VCaP (cell line): ENCODE results near the gene CAMSAP2.

Experiments used
- H3K27ac ChIP-seq: fragments of 450-650 bp; 2 replicates; pipeline ENCODE4 v1.5.1; 2017
- CTCF ChIP-seq: fragments of 450-650 bp; conservative IDR thresholded peaks from 2 replicates; pipeline ENCODE4 v1.5.1; 2017; ENCODE audit warnings: mild to moderate bottlenecking, moderate library complexity

The CAMSAP2 gene

GRCh38 chr1:200895801-200896530, 157.3 kb downstream of the CAMSAP2 start:
- peak overlapping the region; percentile 52; the same call in 1 of the 2 replicates for H3K27ac ChIP-seq
- TF ChIP-seq CTCF: no peak

GRCh38 chr1:200896531-200897196, 158.0 kb downstream of the CAMSAP2 start:
- peak overlapping the region; percentile 52; the same call in 1 of the 2 replicates for H3K27ac ChIP-seq
- TF ChIP-seq CTCF: no peak

GRCh38 chr1:200897259-200897658, 158.6 kb downstream of the CAMSAP2 start:
- TF ChIP-seq CTCF: no peak
- H3K27ac ChIP-seq: peak overlapping the region; percentile 52; the same call in 1 of the 2 replicates

DNA sequence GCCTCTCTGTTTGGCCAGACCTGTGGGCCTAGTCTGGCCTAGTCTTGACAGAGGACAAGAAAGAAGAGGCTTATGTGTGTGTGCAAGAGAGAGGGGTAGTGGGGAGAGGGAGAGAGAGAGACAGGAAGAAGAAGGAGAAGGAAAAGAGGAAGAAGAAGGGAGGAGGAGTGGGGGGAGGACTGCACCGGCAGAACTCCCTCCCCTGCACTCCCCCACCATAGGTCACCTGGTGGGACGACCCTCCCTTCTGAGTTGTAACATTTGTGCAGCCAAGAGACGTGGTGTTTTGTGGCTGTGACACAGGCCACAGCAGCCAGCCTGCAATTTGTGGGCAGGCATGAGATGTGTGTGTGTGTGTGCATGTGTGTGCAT, 160.3 kb downstream of the CAMSAP2 start:
- TF ChIP-seq CTCF: no peak
- no peak overlapping the region for H3K27ac ChIP-seq

GRCh38 chr1:200899451-200899915, 160.8 kb downstream of the CAMSAP2 start:
- no peak for TF ChIP-seq CTCF
- no peak overlapping the region for H3K27ac ChIP-seq

DNA sequence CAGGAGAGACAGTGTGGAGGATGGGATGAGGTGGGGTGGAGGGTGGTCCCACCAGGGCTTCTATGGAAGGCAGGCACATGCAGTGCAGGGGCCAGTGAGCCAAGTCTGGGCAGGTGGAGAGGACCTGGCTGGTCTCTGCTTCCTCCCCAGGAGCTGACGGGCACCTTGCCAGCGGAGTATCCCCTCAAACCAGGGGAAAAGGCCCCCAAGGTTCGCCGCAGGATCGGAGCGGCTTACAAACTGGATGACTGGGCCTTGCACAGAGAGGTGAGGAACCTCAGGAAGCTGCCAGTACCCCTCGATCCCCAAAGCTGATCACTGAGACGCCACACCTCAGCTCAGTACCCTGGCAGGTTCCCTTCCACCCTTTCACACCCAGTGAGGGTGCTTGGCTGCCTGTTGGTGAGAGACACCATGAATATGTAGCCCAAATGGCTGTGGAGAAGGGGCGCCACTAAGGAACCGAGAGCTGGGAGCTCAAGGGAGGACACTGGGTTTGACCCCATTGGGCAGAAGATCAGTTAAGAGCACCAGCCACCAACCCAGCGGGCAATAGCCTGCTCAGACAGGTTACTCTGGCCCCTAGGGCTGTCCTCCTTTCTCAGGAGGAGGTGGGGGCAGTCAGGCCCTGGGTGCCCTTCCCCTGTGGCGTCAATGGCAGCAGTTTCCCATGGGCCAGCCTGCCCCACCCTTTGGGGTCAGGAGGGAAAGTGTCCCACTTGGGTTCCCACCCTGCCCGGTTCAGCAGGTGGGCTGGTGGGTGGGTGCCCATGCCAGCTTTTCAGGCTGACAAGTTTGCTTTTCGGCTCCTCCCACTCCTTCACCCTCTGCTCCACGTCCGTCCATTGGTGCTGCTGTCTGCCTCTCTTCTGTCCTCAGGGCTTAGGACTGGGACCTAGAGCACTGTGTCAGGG, 161.5 kb downstream of the CAMSAP2 start:
- TF ChIP-seq CTCF: no peak
- H3K27ac ChIP-seq: no peak overlapping the region

DNA sequence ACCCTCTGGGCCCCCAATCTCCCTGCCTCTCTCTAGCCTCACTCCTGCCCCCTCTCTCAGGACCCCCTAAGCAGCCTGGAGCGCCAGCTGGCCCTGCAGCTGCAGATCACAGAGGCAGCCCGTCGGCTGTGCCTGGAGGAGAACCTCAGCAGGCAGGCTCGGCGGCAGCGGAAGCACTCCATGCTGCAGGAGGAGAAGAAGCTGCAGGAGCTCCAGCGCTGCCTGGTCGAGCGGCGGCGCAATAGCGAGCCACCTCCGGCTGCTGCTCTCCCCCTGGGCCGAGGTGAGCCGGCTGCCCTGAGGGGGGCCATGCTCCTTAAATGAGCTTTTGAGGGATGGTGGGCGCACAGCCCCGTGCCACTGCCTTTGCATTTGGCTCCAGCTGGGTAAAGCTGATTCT, 162.2 kb downstream of the CAMSAP2 start:
- no peak for TF ChIP-seq CTCF
- H3K27ac ChIP-seq: no peak overlapping the region
